ENCODE measurements around the gene CD79A.
"Not testable (repeated sequence)": the region's sequence is repeated elsewhere in the genome, so short reads cannot be mapped to it uniquely, and the experiment has no call there.

Gene CD79A

GRCh38 chr19:41904118-41904870 lies 27.2 kb downstream of the CD79A start:
- DNase-seq = no peak

- no peak for DNase-seq
Measured at GRCh38 chr19:41905273-41906002, 28.4 kb downstream of the CD79A start.

DNA sequence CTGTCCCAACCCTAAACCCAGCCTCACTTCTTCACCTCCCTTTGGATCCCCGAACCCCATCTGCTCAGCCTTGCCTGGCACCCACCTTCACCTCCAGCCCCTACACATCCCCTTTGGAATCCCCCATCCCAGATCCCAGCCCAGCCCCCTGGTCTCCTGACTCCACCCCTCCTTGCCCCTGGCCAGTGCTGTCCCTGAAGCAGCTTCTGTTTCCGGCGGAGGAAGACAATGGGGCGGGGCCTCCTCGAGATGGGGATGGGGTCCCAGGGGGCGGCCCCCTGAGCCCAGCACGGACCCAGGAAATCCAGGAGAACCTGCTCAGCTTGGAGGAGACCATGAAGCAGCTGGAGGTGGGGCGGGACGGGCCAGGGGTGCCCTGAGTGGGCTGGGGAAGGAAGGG lies 29.2 kb downstream of the CD79A start:
- no peak for DNase-seq

DNA sequence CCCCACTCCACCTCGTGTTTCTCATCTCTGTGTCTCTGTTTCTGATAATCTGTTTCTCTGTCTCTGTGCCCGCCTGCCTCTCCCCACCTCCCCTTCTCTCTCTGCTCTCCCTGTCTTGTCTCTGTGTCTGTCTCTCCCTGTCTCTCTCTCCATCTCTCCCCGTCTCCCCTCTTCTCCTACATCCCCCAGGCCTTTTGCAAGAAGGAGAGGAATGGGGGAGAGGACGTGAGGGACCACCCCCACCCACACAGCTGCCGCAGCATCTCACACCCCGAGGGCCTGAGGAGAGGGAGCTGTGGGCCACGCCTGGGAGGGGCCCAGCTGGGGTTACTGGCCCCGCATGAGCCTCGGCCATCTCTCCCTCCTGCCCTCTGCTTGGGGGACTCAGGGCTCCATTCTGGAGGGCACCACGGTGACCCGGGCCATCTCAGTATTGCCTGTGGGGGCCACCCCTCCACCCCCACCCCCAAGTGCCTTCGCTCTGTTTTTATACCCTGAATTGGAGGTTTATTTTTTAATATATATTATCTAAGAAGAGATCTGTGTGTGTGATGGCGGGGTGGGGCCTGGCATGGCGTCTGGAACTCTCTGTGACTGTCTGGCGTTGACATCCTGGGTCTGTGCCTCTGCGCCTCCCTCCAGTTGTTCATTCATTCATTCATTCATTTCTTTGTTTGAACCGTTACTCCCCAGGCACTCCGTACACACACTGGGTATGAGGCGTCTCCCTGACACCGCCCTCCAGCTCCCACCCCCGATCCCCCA lies 30.0 kb downstream of the CD79A start:
- no peak for DNase-seq

- no peak for DNase-seq
Measured at GRCh38 chr19:41907994-41908615, 31.0 kb downstream of the CD79A start.

GRCh38 chr19:41908724-41909464 lies 31.8 kb downstream of the CD79A start:
- DNase-seq = no peak

DNA sequence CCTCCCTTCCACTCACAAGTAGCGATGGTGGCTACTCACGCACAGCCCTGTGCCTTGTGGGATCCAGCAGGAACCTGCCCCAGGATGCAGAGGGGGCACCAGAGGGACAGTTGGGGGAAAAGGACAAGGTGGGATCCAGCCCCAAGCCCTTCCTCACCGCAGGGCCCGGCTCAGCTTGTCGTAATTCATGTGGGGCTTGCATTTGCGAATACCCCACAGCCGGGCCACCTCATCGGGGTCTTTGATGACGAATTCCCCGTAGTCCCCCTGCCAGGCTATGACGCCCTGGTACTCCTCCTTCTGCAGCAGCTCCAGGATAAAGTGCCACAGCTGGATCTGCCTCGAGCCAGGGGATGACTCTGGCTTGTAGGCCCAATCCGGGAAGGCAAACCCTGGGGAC lies 32.6 kb downstream of the CD79A start:
- no peak for DNase-seq

- no peak for DNase-seq
Measured at GRCh38 chr19:41910240-41910991, 33.3 kb downstream of the CD79A start.

GRCh38 chr19:41910992-41911888 lies 34.2 kb downstream of the CD79A start:
- DNase-seq = no peak

GRCh38 chr19:41911889-41912731 lies 35.0 kb downstream of the CD79A start:
- DNase-seq = no peak

DNA sequence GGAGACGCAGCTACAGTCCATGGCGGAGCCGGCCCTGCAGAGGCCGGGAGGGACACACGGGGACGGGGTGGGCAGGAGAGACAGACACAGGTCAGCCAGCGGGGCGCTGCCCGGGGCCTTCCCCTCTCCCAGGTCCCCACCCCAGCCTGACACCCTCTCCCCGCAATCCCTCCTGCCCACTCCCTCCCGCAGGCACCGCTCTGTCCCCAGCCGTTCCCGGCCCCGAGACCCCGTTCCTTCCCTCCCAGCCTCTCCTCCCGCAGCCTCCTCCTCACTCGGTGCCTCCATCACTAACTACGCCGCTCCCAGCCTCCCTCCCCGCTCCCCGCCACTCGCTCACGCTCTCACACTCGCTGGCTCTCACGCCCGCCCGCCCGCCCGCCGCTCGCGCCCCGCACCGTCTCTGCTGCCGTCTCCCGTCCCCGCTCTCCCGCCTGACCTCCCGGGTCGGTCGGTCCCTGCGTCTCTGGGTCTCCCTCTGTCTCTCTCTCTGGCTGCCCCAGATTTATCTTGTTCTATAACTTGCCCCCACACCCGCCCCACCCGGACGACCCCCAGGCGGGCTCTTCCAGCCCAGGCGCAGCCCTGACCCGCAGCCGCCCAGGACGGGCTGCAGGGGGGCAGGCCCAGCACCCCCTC lies 35.9 kb downstream of the CD79A start:
- DNase-seq = peak in 1 of 56 donors; percentile 19

DNA sequence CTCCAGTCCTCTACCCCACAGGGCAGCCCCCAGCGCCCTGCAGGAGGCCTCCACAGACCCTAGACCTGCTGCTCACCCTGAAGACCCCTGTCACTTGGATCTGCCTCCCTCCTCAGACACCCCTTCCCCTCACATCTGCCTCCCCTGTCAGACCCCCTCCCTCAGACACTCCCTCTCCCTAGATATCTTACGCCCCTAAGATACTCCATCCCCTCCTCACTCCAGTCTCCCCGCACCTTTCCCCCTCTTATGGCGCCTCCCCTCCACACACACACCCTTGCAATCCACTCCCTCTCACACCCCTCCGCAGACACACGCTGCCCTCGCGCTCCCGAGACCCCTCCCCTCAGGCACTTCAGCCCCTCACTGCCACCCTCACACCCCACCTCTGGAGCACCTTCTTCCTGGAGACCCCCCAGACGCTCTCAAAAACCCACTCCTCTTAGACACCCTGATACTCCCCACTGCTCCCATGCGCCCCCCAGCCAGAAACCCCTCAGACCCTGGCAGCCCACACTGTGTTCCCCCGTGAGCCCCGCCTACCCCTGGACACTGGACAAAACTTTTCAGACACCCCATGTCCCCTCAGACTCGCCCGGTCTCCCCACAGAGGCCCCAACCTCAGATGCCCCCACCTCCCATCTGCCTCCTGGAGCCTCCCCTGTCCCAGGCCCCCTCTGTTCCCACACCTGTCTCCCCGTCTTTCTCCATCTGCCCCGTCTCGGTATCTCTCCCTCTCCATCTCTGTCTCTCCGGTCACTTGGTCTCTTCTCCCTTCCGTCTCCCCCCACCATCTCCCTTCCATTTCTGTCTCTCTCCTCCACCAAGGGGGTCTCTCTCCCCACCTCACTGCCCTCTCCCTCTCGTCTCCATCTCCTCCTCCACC lies 36.7 kb downstream of the CD79A start:
- no peak for DNase-seq

DNA sequence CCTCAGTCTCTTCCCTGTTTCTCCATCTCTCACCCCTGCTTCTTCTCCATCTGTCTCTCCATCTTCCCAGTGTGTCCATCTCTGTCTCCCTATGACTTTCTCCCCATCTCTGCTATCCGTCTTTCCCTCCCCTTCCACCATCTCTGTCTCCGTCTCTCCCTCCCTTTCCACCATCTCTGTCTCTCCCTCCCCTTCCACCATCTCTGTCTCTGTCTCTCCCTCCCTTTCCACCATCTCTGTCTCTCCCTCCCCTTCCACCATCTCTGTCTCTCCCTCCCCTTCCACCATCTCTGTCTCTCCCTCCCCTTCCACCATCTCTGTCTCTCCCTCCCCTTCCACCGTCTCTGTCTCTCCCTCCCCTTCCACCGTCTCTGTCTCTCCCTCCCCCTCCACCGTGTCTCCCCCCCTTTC lies 37.4 kb downstream of the CD79A start:
- not testable (repeated sequence) for DNase-seq

GRCh38 chr19:41915021-41915775 lies 38.1 kb downstream of the CD79A start:
- no peak for DNase-seq

- DNase-seq = no peak
Measured at GRCh38 chr19:41915776-41916414, 38.8 kb downstream of the CD79A start.
